Mucosa of descending colon (tissue), 3 donors: ENCODE measurements around the gene RIBC2. TPM values are rescaled to one million over a fixed set of nuclear protein-coding genes. Genes with fewer than 3 reads are reported as not detected.

ENCODE experiments used
- ATAC-seq: fragments of 200-7000 bp; cut with Tn5 transposase; one replicate; pipeline ENCODE4 v1.9.1; 2020; ENCODE audit warnings: mild to moderate bottlenecking, moderate library complexity
- DNase-seq, 3 donors: peaks; one replicate each; pipeline ENCODE4 v3.0.0-alpha.2; 2020
- H3K36me3 ChIP-seq: fragments of 200-600 bp; one replicate; pipeline ENCODE4 v1.8.0; 2021; ENCODE audit warnings: low read depth, mild to moderate bottlenecking
- H3K4me1 ChIP-seq: fragments of 200-600 bp; one replicate; pipeline ENCODE4 v1.8.0; 2021; ENCODE audit warnings: low read depth, mild to moderate bottlenecking
- H3K4me3 ChIP-seq: fragments of 200-600 bp; one replicate; pipeline ENCODE4 v1.8.0; 2021; ENCODE audit warnings: mild to moderate bottlenecking
- H3K9me3 ChIP-seq: fragments of 200-600 bp; one replicate; pipeline ENCODE4 v1.8.0; 2021; ENCODE audit warnings: mild to moderate bottlenecking
- CTCF ChIP-seq: fragments of 200-600 bp; IDR thresholded peaks from one replicate; pipeline ENCODE4 v1.8.0; 2022; ENCODE audit warnings: antibody characterized with exemption, mild to moderate bottlenecking
- intact Hi-C, 2 donors: fragments of 100-400 bp; cut with DNase I in 1 of 2; cut with micrococcal nuclease in 1 of 2; formaldehyde crosslinking; loops; one replicate each; pipeline versions ENCODE4 v1.11.0 to v1.11.1; 2022; cut with DNase I, micrococcal nuclease
- total RNA-seq, 3 donors: library from RNA; stranded (reverse); fragmentation: NEBNext Ultra II Directional in 2 of 3; extraction: Animal tissue kit (Norgen Biotek cat#: 25700) in 2 of 3; gene quantifications; one replicate each; pipeline versions ENCODE4 v1.2.1 to v1.2.4, GENCODE V29; 2021 to 2023
- donor health status: DM: no; HTN: no; CAD: no; lungs with moderate emphysema.
- donor health status: DM: no; HTN: no; CAD: no.
- donor health status: DM: no; HTN: yes; CAD: no.

The RIBC2 gene
- total RNA-seq, 3 donors from 2014 or later = 0.41 to 2.6 (median 1.6) TPM

GRCh38 chr22:45402466-45402985 is 11.0 kb upstream of the RIBC2 start:
- no peak for TF ChIP-seq CTCF
- no peak overlapping the region for H3K4me3 ChIP-seq
- no peak for DNase-seq
- no peak for ATAC-seq
- intact Hi-C loops = no loop called here
- H3K9me3 ChIP-seq = no peaks in the 10 kb centered on the region
- no peaks in the 10 kb centered on the region for H3K4me1 ChIP-seq
- H3K36me3 ChIP-seq = no peaks in the 10 kb centered on the region

DNA sequence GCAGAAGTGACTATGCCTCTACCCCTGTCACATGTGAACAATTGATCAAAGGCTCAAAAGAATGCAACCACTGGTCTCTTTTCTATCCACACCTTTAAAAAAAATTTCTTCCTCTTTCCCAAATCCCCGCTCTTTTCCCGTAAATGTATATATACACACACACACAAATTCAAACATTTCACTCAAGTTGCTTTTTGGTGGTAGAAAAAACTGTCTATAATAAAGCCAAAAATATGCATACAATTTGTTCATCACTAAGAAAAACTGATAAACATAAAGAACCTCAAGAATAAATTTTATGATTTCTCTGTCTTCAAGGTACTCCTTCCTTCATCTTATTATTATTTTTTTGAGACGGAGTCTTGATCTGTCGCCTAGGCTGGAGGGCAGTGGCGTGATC is 5.7 kb upstream of the RIBC2 start:
- H3K9me3 ChIP-seq = no peaks in the 10 kb centered on the region
- TF ChIP-seq CTCF = no peak
- no peaks in the 10 kb centered on the region for H3K36me3 ChIP-seq
- no peak overlapping the region for H3K4me3 ChIP-seq
- intact Hi-C loops = no loop called here
- ATAC-seq (no peak), DNase-seq (no peak)
- H3K4me1 ChIP-seq = no peaks in the 10 kb centered on the region

GRCh38 chr22:45413013-45413367 is 503 bp upstream of the RIBC2 start:
- peaks cover 7% of the 10 kb centered on the region for H3K4me1 ChIP-seq
- DNase-seq (peak in 1 of 3 donors; percentile 40), ATAC-seq (no peak)
- no peak overlapping the region for H3K4me3 ChIP-seq
- no peaks in the 10 kb centered on the region for H3K9me3 ChIP-seq
- H3K36me3 ChIP-seq = no peaks in the 10 kb centered on the region
- no peak for TF ChIP-seq CTCF
- intact Hi-C loops = no loop called here

DNA sequence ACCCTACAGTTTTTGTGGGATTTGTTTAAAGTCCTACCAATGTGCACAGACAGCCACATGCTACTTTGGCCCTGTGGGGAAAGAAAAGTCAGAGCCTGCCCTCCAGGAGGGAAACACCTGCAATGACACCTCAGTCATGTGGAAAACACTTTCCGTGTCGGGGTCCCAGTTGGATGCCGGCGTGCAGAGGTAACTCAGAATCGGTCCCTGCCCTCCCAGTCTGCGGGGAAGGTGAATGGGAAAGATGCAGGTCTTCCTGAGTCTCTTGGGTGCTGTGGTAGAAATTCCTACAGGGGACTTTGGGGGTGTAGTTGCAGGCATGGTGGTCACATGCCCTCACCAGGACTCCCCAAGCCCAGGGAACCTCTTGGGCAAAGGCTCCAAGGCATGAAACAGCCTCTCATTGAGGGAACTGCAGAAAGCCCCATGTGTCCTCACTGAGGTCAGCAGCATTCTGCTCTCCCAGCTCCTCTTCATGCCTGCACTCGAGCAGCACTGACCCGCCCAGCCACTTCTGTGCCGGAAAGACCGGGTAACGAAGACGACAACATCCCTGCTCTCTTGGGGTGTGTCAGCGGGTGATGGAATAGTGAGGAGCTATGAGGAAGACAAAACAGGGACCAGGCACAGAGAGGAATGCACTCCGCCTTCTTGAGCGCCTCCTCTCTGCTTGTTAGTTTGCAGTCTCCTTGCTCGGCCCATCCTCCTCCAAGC is 4.7 kb downstream of the RIBC2 start:
- H3K9me3 ChIP-seq = no peaks in the 10 kb centered on the region

DNA sequence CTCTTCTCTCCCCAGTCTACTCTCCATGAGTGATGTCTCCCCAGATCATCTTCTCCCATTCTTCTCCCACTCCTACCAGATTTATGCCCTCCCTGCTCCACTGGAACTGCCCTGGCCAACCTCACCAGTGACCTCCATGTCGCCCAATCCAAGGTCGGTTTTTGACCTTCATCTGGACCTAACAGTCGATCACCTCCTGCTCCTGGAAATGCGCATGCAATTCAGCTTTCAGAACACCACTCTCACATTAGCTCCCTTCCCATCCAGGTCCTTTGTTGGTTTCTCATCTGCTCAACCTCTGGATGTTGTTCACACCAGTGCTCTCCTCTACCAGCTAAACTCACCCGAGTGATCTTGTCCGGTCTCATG is 5.3 kb downstream of the RIBC2 start:
- ATAC-seq (no peak), DNase-seq (no peak)
- H3K9me3 ChIP-seq = no peaks in the 10 kb centered on the region
- TF ChIP-seq CTCF = no peak
- no peaks in the 10 kb centered on the region for H3K4me1 ChIP-seq
- no peaks in the 10 kb centered on the region for H3K36me3 ChIP-seq
- intact Hi-C loops = no loop called here
- no peak overlapping the region for H3K4me3 ChIP-seq

More for the DNA sequence above, 4.7 kb downstream of the RIBC2 start:
- intact Hi-C loops = no loop called here
- Histone ChIP-seq H3K4me3 (no peak overlapping the region), H3K4me1 (peaks cover 5% of the 10 kb centered on the region), H3K36me3 (no peaks in the 10 kb centered on the region)
- ATAC-seq (no peak), DNase-seq (no peak)
- TF ChIP-seq CTCF = no peak
